Activated CD4-positive, alpha-beta memory T cell treated with anti-CD3 and anti-CD28 coated beads, Interleukin-2, amount 10 ng/mL, durations not matched to agents 7 days and 5 days (primary cell): ENCODE measurements around the gene BCL2L1. TPM values are rescaled to one million over a fixed set of nuclear protein-coding genes. Genes with fewer than 3 reads are reported as not detected.

Experiments
- CTCF ChIA-PET: fragments of 350-600 bp; sonication (Branson Sonifier 250); formaldehyde crosslinking; loops from one replicate; lab custom pipeline; 2021; ENCODE audit warnings: antibody characterized with exemption, inconsistent platforms; lab: Charles Lee
- POLR2A ChIA-PET: fragments of 350-600 bp; sonication (Branson Sonifier 250); formaldehyde crosslinking; loops from one replicate; lab custom pipeline; 2021; ENCODE audit warnings: antibody characterized with exemption; lab: Charles Lee
- DNase-seq: peaks from one replicate; pipeline ENCODE4 v3.0.0-alpha.2; 2020
- H3K27ac Mint-ChIP-seq: one replicate; pipeline ENCODE4 v1.8.0; 2021; ENCODE audit warnings: mild to moderate bottlenecking, mixed read lengths
- H3K27me3 Mint-ChIP-seq: one replicate; pipeline ENCODE4 v1.8.0; 2021; ENCODE audit warnings: mixed read lengths
- H3K36me3 Mint-ChIP-seq: one replicate; pipeline ENCODE4 v1.8.0; 2021; ENCODE audit warnings: low read depth, mixed read lengths
- H3K4me1 Mint-ChIP-seq: one replicate; pipeline ENCODE4 v1.8.0; 2021; ENCODE audit warnings: mixed read lengths
- H3K4me3 Mint-ChIP-seq: one replicate; pipeline ENCODE4 v1.8.0; 2021; ENCODE audit warnings: mild to moderate bottlenecking, mixed read lengths
- H3K9me3 Mint-ChIP-seq: one replicate; pipeline ENCODE4 v1.8.0; 2021; ENCODE audit warnings: mixed read lengths
- total RNA-seq, 2 experiments: library from RNA; stranded (reverse); gene quantifications; one replicate each; pipeline ENCODE4 v1.2.3, GENCODE V29; 2021

Gene BCL2L1
- total RNA-seq, 2 experiments from 2014 or later = 67.7 to 72.5 TPM

- CTCF ChIA-PET = interaction anchor here (1.5 kb wide), 1 partner anchor 8 kb away, joined by 5 read pairs; no protein-coding TSS in a partner anchor
- no peak for DNase-seq
- no peak overlapping the region for H3K27ac Mint-ChIP-seq
- H3K27me3 Mint-ChIP-seq = peaks cover 14% of the 10 kb centered on the region
- peaks cover 5% of the 10 kb centered on the region for H3K4me1 Mint-ChIP-seq
- H3K36me3 Mint-ChIP-seq = no peaks in the 10 kb centered on the region
- POLR2A ChIA-PET = no interaction called here
- no peak overlapping the region for H3K4me3 Mint-ChIP-seq
- no peaks in the 10 kb centered on the region for H3K9me3 Mint-ChIP-seq
Measured at GRCh38 chr20:31620246-31620645, 102.4 kb downstream of the BCL2L1 start.

GRCh38 chr20:31617432-31618104, 105.1 kb downstream of the BCL2L1 start:
- no peaks in the 10 kb centered on the region for H3K36me3 Mint-ChIP-seq
- DNase-seq = no peak
- no peaks in the 10 kb centered on the region for H3K9me3 Mint-ChIP-seq
- POLR2A ChIA-PET = no interaction called here
- H3K27me3 Mint-ChIP-seq = peaks cover 15% of the 10 kb centered on the region
- H3K27ac Mint-ChIP-seq = no peak overlapping the region
- CTCF ChIA-PET = interaction anchor here (1.0 to 1.6 kb wide), 2 partner anchors 48 to 106 kb away, joined by 4 to 10 read pairs; no protein-coding TSS in a partner anchor
- no peak overlapping the region for H3K4me3 Mint-ChIP-seq
- H3K4me1 Mint-ChIP-seq = peaks cover 8% of the 10 kb centered on the region

GRCh38 chr20:31615416-31615815, 107.3 kb downstream of the BCL2L1 start:
- no peak for DNase-seq
- H3K36me3 Mint-ChIP-seq = no peaks in the 10 kb centered on the region
- CTCF ChIA-PET = interaction anchor here (13.3 to 14.6 kb wide), 2 partner anchors 45 to 60 kb away, joined by 430 to 523 read pairs; a partner anchor contains a TSS
- H3K4me1 Mint-ChIP-seq = peaks cover 12% of the 10 kb centered on the region
- POLR2A ChIA-PET = no interaction called here
- H3K9me3 Mint-ChIP-seq = no peaks in the 10 kb centered on the region
- peaks cover 16% of the 10 kb centered on the region for H3K27me3 Mint-ChIP-seq
- H3K27ac Mint-ChIP-seq = no peak overlapping the region
- H3K4me3 Mint-ChIP-seq = no peak overlapping the region

Other genes starting within 250 kb of the BCL2L1 start
- gene DEFB124, start 247.7 kb downstream of the BCL2L1 start, total RNA-seq = not detected
- not detected for gene REM1, start 247.6 kb downstream of the BCL2L1 start, total RNA-seq
- gene HM13, start 208.4 kb downstream of the BCL2L1 start, total RNA-seq = 100 to 1,000 TPM; 162 to 165 TPM
- under 1 TPM; 0.48 to 0.58 TPM for gene ID1, start 117.6 kb downstream of the BCL2L1 start, total RNA-seq
- gene COX4I2, start 85.0 kb downstream of the BCL2L1 start, total RNA-seq = not detected
- gene TPX2, start 16.4 kb upstream of the BCL2L1 start, total RNA-seq = 100 to 1,000 TPM; 137 to 138 TPM
- under 1 TPM; 0.33 to 0.45 TPM for gene MYLK2, start 96.5 kb upstream of the BCL2L1 start, total RNA-seq
- gene FOXS1, start 122.7 kb upstream of the BCL2L1 start, total RNA-seq = not detected
- gene DUSP15, start 147.7 kb upstream of the BCL2L1 start, total RNA-seq = not detected
- gene TTLL9, start 147.8 kb upstream of the BCL2L1 start, total RNA-seq = not detected
- 10 to 100 TPM; 10.8 TPM for gene PDRG1, start 229.2 kb upstream of the BCL2L1 start, total RNA-seq
- not detected for gene XKR7, start 245.3 kb upstream of the BCL2L1 start, total RNA-seq